Measurements from ENCODE around the gene FBL. TPM values are rescaled to one million over a fixed set of nuclear protein-coding genes. Genes with fewer than 3 reads are reported as not detected.

Gene FBL
- total and polyA plus RNA-seq, 9 donors, result 218 to 532 (median 378) TPM

- TF ChIP-seq EP300 (IDR thresholded peaks at IDR 0.05), result no peak
- TF ChIP-seq CTCF (IDR thresholded peaks at IDR 0.05), result no peak
- no peak for TF ChIP-seq POLR2A (IDR thresholded peaks at IDR 0.05)
- Histone ChIP-seq H3K27me3 (no peaks in the 10 kb centered on the region), H3K36me3 (no peaks in the 10 kb centered on the region), H3K9me3 (no peaks in the 10 kb centered on the region), H3K4me3 (no peak overlapping the region), H3K27ac (no peak overlapping the region), H3K4me1 (ENCODE audit: insufficient read depth) (no peaks in the 10 kb centered on the region)
- DNase-seq, result no peak
- 91 to 94% (median 91%) methylated on average over 6 of the region's 6 CpGs for WGBS, 3 donors
- intact Hi-C loops (cut with DNase I), result no loop called here
Observed at GRCh38 chr19:39867952-39868351, 21.8 kb upstream of the FBL start.

- H3K36me3 ChIP-seq, result no peaks in the 10 kb centered on the region
- 85 to 91% (median 89%) methylated on average over 2 of the region's 2 CpGs for WGBS, 3 donors
Observed at GRCh38 chr19:39867133-39867532, 21.0 kb upstream of the FBL start.

GRCh38 chr19:39865953-39866352 is 19.8 kb upstream of the FBL start:
- DNase-seq, result no peak
- 83 to 89% (median 87%) methylated on average over 5 of the region's 5 CpGs for WGBS, 3 donors
- TF ChIP-seq EP300 (IDR thresholded peaks at IDR 0.05) (no peak), CTCF (IDR thresholded peaks at IDR 0.05) (no peak), POLR2A (IDR thresholded peaks at IDR 0.05) (no peak)

More at GRCh38 chr19:39867133-39867532, 21.0 kb upstream of the FBL start:
- DNase-seq, result no peak
- H3K4me1 ChIP-seq (ENCODE audit: insufficient read depth), result no peaks in the 10 kb centered on the region
- intact Hi-C loops (cut with DNase I), result no loop called here
- no peak overlapping the region for H3K27ac ChIP-seq
- no peaks in the 10 kb centered on the region for H3K9me3 ChIP-seq
- H3K27me3 ChIP-seq, result no peaks in the 10 kb centered on the region
- H3K4me3 ChIP-seq, result no peak overlapping the region
- TF ChIP-seq CTCF (IDR thresholded peaks at IDR 0.05), result no peak
- TF ChIP-seq EP300 (IDR thresholded peaks at IDR 0.05), result no peak
- no peak for TF ChIP-seq POLR2A (IDR thresholded peaks at IDR 0.05)

GRCh38 chr19:39865186-39865585 is 19.0 kb upstream of the FBL start:
- Histone ChIP-seq H3K9me3 (no peaks in the 10 kb centered on the region), H3K27ac (no peak overlapping the region), H3K27me3 (no peaks in the 10 kb centered on the region), H3K4me3 (no peak overlapping the region), H3K36me3 (no peaks in the 10 kb centered on the region), H3K4me1 (ENCODE audit: insufficient read depth) (no peaks in the 10 kb centered on the region)
- no peak for DNase-seq
- TF ChIP-seq CTCF (IDR thresholded peaks at IDR 0.05) (no peak), EP300 (IDR thresholded peaks at IDR 0.05) (no peak), POLR2A (IDR thresholded peaks at IDR 0.05) (no peak)
- intact Hi-C loops (cut with DNase I), result no loop called here
- WGBS, 3 donors, result 91 to 97% (median 91%) methylated on average over 2 of the region's 2 CpGs

More at GRCh38 chr19:39865953-39866352, 19.8 kb upstream of the FBL start:
- Histone ChIP-seq H3K4me1 (ENCODE audit: insufficient read depth) (no peaks in the 10 kb centered on the region), H3K9me3 (no peaks in the 10 kb centered on the region), H3K4me3 (no peak overlapping the region), H3K27ac (no peak overlapping the region), H3K36me3 (no peaks in the 10 kb centered on the region), H3K27me3 (no peaks in the 10 kb centered on the region)
- intact Hi-C loops (cut with DNase I), result no loop called here

Measured in ovary (tissue), 9 donors.